Endothelial cell of umbilical vein (primary cell): Measurements from ENCODE around the gene PPP1R1B. TPM values are rescaled to one million over a fixed set of nuclear protein-coding genes. Genes with fewer than 3 reads are reported as not detected.

Experiments
- BruUV-seq: library from RNA; stranded (reverse); fragments of 400-500 nt; replicated peaks from 2 replicates; lab custom pipeline; 2021; lab: Mats Ljungman, UMichigan
- CTCF ChIA-PET: fragments of 300-600, 350-600 bp; sonication (Branson Sonifier 250); formaldehyde crosslinking; loops from one replicate; lab custom pipeline; 2021; ENCODE audit warnings: antibody characterized with exemption, inconsistent platforms; lab: Charles Lee
- POLR2A ChIA-PET: fragments of 300-600, 350-600 bp; sonication (Branson Sonifier 250); formaldehyde crosslinking; loops from one replicate; lab custom pipeline; 2021; ENCODE audit warnings: antibody characterized with exemption, inconsistent platforms; lab: Charles Lee
- DNase-seq: peaks from one replicate; pipeline ENCODE4 v3.0.0-alpha.2; 2011; ENCODE audit warnings: low read depth, low spot score
- FAIRE-seq: peaks from 2 replicates; lab custom pipeline; 2011; peaks lifted over from hg19 to GRCh38; lab: Jason Lieb, UNC
- H2AFZ ChIP-seq: 2 replicates; pipeline ENCODE4 v1.6.0; 2012; ENCODE audit warnings: low read depth, low read length, control low read depth, inconsistent platforms
- H3K27ac ChIP-seq: 2 replicates; pipeline ENCODE4 v1.5.1; 2011; ENCODE audit warnings: low read depth, mild to moderate bottlenecking, control low read depth, low read length, moderate library complexity; ENCODE audit not compliant: insufficient read depth
- H3K27me3 ChIP-seq, 2 experiments: 2 replicates each; pipeline versions ENCODE4 v1.6.0 to v1.6.1; 2011; ENCODE audit warnings: low read length in 2 of 2, mixed read lengths in 1 of 2; ENCODE audit not compliant: control insufficient read depth in 2 of 2, insufficient read depth in 2 of 2
- H3K36me3 ChIP-seq, 2 experiments: 2 replicates in 1 of 2; 3 replicates in 1 of 2; pipeline ENCODE4 v1.5.1; 2011; ENCODE audit warnings: low read length in 2 of 2, mild to moderate bottlenecking in 1 of 2, moderate library complexity in 1 of 2; ENCODE audit not compliant: control insufficient read depth in 2 of 2, insufficient read depth in 2 of 2; ENCODE audit errors: extremely low read depth in 1 of 2
- H3K4me1 ChIP-seq: 3 replicates; pipeline ENCODE4 v1.5.1; 2011; ENCODE audit warnings: mild to moderate bottlenecking, low read length; ENCODE audit not compliant: control insufficient read depth, insufficient read depth; ENCODE audit errors: extremely low read depth
- H3K4me2 ChIP-seq: 2 replicates; pipeline ENCODE4 v1.6.1; 2011; ENCODE audit warnings: low read length, control low read depth, mixed read lengths; ENCODE audit not compliant: insufficient read depth
- H3K4me3 ChIP-seq, 3 experiments: fragments of 200-600 bp in 1 of 3; sonication (generic), shearing (Covaris generic) in 1 of 3; replicated peaks in 1 of 3; 2 replicates each; pipeline ENCODE4 v1.5.1; 2011 to 2016; ENCODE audit warnings: control low read depth in 3 of 3, low read length in 3 of 3, mild to moderate bottlenecking in 2 of 3, inconsistent platforms in 1 of 3, low read depth in 1 of 3, moderate library complexity in 1 of 3; ENCODE audit not compliant: insufficient read depth in 1 of 3
- H3K79me2 ChIP-seq: 2 replicates; pipeline ENCODE4 v1.6.0; 2012; ENCODE audit warnings: low read length, inconsistent platforms; ENCODE audit not compliant: control insufficient read depth, insufficient read depth
- H3K9ac ChIP-seq: replicated peaks from 2 replicates; pipeline ENCODE3; 2011; ENCODE audit warnings: low read length, control low read depth; ENCODE audit not compliant: insufficient read depth; ENCODE audit errors: extremely low read depth
- H3K9me1 ChIP-seq: replicated peaks from 3 replicates; pipeline ENCODE4 v1.6.0; 2011; ENCODE audit warnings: mild to moderate bottlenecking, low read length; ENCODE audit not compliant: control insufficient read depth, insufficient read depth; ENCODE audit errors: extremely low read depth
- H3K9me3 ChIP-seq: replicated peaks from 2 replicates; pipeline ENCODE4 v1.5.1; 2012; ENCODE audit warnings: low read length, inconsistent platforms; ENCODE audit not compliant: control insufficient read depth, insufficient read depth
- H4K20me1 ChIP-seq: replicated peaks from 2 replicates; pipeline ENCODE3; 2011; ENCODE audit warnings: mild to moderate bottlenecking, low read length; ENCODE audit not compliant: control insufficient read depth, insufficient read depth; ENCODE audit errors: extremely low read depth
- CTCF ChIP-seq, 2 donors: IDR thresholded peaks; 1 replicate in 1 of 2; 2 replicates in 1 of 2; pipeline ENCODE4 v1.5.1; 2011; ENCODE audit warnings: low read length in 2 of 2, mild to moderate bottlenecking in 2 of 2, moderate library complexity in 2 of 2, control low read depth in 1 of 2, inconsistent platforms in 1 of 2, low read depth in 1 of 2; ENCODE audit not compliant: insufficient read depth in 1 of 2; ENCODE audit errors: extremely low read depth in 1 of 2
- EZH2 ChIP-seq: IDR thresholded peaks from 2 replicates; pipeline ENCODE4 v1.6.1; 2012; ENCODE audit warnings: borderline replicate concordance, low read depth, mild to moderate bottlenecking, moderate library complexity, low read length, inconsistent platforms; ENCODE audit not compliant: severe bottlenecking
- dilution Hi-C: fragments of 300-500 bp; cut with MboI; formaldehyde crosslinking; loops from one replicate; pipeline ENCODE4 v1.15.0; 2019; ENCODE audit warnings: low sequenced_read_pairs; ENCODE audit not compliant: extremely low pct_ligation_motif_present
- intact Hi-C: fragments of 100-400 bp; cut with micrococcal nuclease; formaldehyde crosslinking; loops from one replicate; pipeline ENCODE4 v1.10.0; 2022
- polyA plus RNA-seq, 4 experiments: library from polyadenylated mRNA; depleted of rRNA in 3 of 4; stranded (reverse) in 3 of 4; unstranded in 1 of 4; fragments of >200 nt; gene quantifications; 2 replicates each; pipeline versions ENCODE4 v1.2.1 to v1.2.3, GENCODE V29; 2011 to 2012; ENCODE audit warnings: missing spikeins in 1 of 4
- total RNA-seq: library from RNA; stranded (reverse); gene quantifications from 2 replicates; pipeline ENCODE4 v1.2.3, GENCODE V29; 2021

The PPP1R1B gene
- total and polyA plus RNA-seq, 2 donors (not counting 3 experiments of a cell fraction or from before 2014, with no cell fraction given), result not detected

- Histone ChIP-seq H3K4me2 (no peak overlapping the region), H3K36me3 (peaks cover 0 to 2% of the 10 kb centered on the region in 2 experiments), H3K4me3 (no peak overlapping the region), H3K9me1 (no peaks in the 10 kb centered on the region), H3K9me3 (no peaks in the 10 kb centered on the region), H2AFZ (no peak overlapping the region), H3K27ac (no peak overlapping the region), H4K20me1 (no peaks in the 10 kb centered on the region), H3K4me1 (peaks cover 16% of the 10 kb centered on the region), H3K27me3 (no peaks in the 10 kb centered on the region), H3K79me2 (no peaks in the 10 kb centered on the region), H3K9ac (no peak overlapping the region)
- ChIA-PET POLR2A (interaction anchor here (1.7 kb wide), 1 partner anchor 10 kb away, joined by 3 read pairs; no protein-coding TSS in a partner anchor), CTCF (interaction anchor here (1.0 to 1.3 kb wide), 5 partner anchors 9 to 39 kb away, joined by 4 to 9 read pairs (median 5); no protein-coding TSS in a partner anchor)
- no peak for FAIRE-seq
- DNase-seq, result peak; percentile 24
- BruUV-seq, result no TSS peak
- dilution Hi-C loops (no loop called here), intact Hi-C loops (no loop called here)
- TF ChIP-seq EZH2, result no peak
- TF ChIP-seq CTCF (IDR thresholded peaks at IDR 0.05; ENCODE audit: extremely low read depth in 1 of 2, insufficient read depth in 1 of 2, low read depth in 1 of 2, low read length in 2 of 2), result no peak
Measured at GRCh38 chr17:39660397-39661385, 33.9 kb downstream of the PPP1R1B start.
